ENCODE results near the gene CD160.
"Not testable (repeated sequence)": the region's sequence is repeated elsewhere in the genome, so short reads cannot be mapped to it uniquely, and the experiment has no call there.

CD160 gene

GRCh38 chr1:145758116-145758515 lies 38.8 kb downstream of the CD160 start:
- no peak for DNase-seq

DNA sequence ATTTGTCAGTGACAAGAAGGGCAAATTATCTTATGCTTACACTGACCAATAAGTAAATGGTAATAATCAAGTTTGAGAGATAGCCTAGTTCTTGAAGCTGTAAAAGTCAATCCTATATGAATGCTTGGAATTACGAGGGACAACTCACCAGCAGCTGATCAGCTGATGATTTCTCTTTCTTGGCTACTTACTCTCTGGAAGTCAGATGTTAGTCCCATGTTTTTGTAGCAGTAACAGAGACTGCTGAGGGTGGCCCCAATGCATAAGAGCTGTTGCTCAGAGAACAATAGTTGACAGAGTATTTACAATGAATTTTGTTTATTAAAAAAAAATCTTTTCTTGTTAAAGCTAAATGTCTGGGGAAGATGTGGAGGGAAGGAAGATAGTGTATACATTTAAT lies 39.3 kb downstream of the CD160 start:
- DNase-seq, result no peak

DNA sequence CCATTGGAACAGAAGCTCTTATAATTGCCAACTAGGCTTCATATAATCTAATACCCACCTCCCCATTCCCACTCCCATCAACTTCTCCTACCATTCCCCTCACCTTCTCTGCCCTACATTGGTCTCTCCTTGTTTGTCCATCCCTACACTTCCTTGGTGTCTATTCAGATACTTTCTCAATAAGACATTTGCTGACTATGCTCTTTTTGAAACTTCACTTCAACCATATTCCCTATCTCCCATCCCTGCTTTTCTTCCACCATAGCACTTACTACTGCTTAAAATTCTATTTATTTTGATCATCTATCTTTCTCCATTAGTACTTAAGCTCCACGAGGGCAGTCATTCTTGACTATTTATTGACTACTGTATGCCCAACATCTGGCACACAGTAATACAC lies 40.4 kb downstream of the CD160 start:
- no peak for DNase-seq

- DNase-seq, result not testable (repeated sequence)
Measured at GRCh38 chr1:145760395-145760949, 41.2 kb downstream of the CD160 start.

DNA sequence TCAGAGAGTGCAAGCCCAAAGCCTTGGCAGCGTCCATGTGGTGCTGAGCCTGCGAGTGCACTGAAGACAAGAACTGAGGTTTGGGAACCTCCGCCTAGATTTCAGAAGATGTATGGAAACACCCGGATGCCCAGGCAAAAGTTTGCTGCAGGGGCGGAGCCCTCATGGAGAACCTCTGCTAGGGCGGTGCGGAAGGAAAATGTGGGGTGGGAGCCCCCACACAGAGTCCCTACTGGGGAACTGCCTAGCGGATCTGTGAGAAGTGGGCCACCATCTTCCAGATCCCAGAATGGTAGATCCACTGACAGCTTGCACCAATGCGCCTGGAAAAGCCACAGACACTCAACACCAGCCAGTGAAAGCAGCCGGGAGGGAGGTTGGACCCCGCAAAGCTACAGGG lies 42.2 kb downstream of the CD160 start:
- DNase-seq, result not testable (repeated sequence)

GRCh38 chr1:145762001-145762400 lies 42.7 kb downstream of the CD160 start:
- not testable (repeated sequence) for DNase-seq

- DNase-seq, result not testable (repeated sequence)
Measured at GRCh38 chr1:145764231-145764940, 45.1 kb downstream of the CD160 start.

DNA sequence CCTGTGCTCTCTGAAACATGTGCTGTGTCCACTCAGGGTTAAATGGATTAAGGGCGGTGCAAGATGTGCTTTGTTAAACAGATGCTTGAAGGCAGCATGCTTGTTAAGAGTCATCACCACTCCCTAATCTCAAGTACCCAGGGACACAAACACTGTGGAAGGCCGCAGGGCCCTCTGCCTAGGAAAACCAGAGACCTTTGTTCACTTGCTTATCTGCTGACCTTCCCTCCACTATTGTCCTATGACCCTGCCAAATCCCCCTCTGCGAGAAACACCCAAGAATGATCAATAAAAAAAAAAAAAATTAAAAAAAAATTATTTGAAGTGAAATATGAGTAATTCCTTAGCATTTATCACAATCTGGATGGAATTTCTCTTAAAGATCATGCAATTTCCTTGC lies 45.8 kb downstream of the CD160 start:
- not testable (repeated sequence) for DNase-seq

- DNase-seq, result not testable (repeated sequence)
Measured at GRCh38 chr1:145765585-145766360, 46.5 kb downstream of the CD160 start.

DNA sequence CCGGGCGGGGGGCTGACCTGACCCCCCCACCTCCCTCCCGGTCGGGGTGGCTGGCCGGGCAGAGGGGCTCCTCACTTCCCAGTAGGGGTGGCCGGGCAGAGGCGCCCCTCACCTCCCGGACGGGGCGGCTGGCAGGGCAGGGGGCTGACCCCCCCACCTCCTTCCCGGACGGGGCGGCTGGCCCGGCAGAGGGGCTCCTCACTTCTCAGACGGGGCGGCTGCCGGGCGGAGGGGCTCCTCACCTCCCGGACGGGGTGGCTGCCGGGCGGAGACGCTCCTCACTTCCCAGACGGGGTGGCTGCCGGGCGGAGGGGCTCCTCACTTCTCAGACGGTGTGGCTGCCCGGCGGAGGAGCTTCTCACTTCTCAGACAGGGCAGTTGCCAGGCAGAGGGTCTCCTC lies 47.6 kb downstream of the CD160 start:
- DNase-seq, result not testable (repeated sequence)

DNA sequence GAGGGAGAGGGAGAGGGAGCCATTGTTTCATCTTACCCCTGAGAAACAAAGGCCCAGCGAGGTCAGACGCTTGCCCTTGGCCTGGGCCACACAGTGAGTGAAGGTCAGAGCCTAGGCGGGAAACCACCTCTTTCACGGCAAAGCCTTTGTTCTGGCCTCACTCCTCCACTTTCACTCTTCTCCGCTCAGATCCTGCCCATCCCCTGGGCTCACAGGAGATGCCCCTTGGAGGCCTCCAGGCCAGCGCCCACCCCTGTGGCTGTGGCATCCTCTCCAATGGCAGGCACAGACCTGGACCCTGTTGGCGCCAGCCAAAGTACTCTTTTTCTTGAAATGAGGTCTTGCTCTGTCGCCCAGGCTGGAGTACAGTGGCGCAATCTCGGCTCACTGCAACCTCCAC lies 48.7 kb downstream of the CD160 start:
- DNase-seq, result not testable (repeated sequence)

- DNase-seq, result no peak
Measured at GRCh38 chr1:145771056-145771455, 51.8 kb downstream of the CD160 start.

DNA sequence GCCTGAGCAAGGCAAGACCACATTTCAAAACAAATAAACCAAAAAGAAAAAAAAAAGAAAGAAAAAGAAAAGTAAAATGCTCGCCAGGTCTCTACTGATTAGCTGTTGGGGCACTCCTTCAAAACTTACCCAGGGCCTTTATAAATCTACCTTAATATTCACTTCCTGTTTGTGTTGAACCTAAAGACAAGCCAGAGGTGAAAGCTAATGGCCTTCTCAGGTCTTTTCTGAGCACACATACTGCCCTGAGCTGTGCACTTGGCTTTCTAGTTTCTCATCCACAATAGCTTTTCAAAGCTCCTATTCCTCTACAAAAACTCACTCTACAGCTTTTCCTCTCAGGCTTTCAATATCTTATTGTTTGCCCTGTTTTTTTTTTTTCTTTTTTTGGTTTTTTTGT lies 54.1 kb downstream of the CD160 start:
- DNase-seq, result no peak

DNA sequence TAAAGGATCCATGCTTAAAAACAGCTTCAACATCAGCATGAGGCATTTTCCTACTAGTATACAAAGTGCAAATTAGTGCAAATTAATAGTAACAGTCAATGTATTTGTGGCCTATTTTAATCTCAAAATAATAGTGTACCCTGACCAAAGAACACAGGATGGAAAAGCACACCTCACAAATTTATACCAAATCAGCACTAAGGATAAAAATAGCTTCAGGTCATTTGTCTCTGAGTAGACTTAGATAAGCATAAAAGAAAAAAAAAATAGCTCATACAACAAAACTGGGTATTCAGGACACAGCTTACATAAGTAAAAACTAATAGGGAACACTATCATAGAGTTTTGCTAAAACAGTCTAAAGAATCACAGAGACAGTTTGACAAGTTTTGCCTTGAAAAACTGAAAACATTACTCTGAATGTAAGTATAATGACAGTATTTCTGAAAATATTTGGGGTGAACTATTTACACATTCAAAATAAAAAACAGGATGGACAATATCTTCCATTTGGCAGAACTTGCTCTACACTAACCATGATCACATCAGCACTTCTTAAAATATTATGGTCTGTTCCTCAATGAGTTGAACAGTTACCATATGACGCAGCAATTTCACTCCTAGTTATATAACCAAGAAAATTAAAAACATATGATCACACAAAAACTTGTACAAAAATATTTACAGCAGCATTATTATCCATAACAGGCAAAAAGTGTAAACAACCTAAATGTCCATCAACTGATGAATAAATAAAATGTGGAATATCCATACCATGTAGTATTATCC lies 58.3 kb downstream of the CD160 start:
- no peak for DNase-seq

DNA sequence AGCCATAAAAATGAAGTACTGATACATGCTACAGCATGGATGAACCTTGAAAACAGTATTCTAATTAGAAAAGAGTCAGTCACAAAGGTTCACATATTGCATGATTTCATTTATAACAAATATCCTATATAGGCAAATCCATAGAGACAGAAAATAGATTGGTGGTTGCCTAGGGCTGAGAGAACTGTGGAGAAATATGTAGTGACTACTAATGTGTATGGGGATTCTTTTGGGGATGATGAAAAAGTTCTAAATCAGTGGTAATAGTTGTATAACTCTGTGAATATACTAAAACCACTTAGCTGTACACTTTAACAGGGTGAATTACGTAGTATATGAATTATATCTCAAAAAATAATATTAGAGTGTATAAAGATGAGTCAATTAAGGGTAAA lies 58.8 kb downstream of the CD160 start:
- no peak for DNase-seq

- no peak for DNase-seq
Measured at GRCh38 chr1:145782272-145783099, 63.2 kb downstream of the CD160 start.

GRCh38 chr1:145784409-145784808 lies 65.1 kb downstream of the CD160 start:
- no peak for DNase-seq

- DNase-seq, result no peak
Measured at GRCh38 chr1:145785547-145785946, 66.2 kb downstream of the CD160 start.

GRCh38 chr1:145786271-145786670 lies 67.0 kb downstream of the CD160 start:
- DNase-seq, result no peak

- no peak for DNase-seq
Measured at GRCh38 chr1:145788580-145788979, 69.3 kb downstream of the CD160 start.
